ENCODE measurements around the gene RNFT2.

RNFT2 gene

GRCh38 chr12:116863275-116863767, 125.2 kb downstream of the RNFT2 start:
- DNase-seq (ENCODE audit: insufficient read length, low spot score), result no peak
- no peak for FAIRE-seq

GRCh38 chr12:116864371-116865160, 126.5 kb downstream of the RNFT2 start:
- FAIRE-seq, result no peak
- no peak for DNase-seq (ENCODE audit: insufficient read length, low spot score)

GRCh38 chr12:116867523-116867922, 129.4 kb downstream of the RNFT2 start:
- FAIRE-seq (no peak), DNase-seq (ENCODE audit: insufficient read length, low spot score) (no peak)

- FAIRE-seq (no peak), DNase-seq (ENCODE audit: insufficient read length, low spot score) (no peak)
Measured at GRCh38 chr12:116870306-116870705, 132.2 kb downstream of the RNFT2 start.

GRCh38 chr12:116874324-116874995, 136.3 kb downstream of the RNFT2 start:
- FAIRE-seq (no peak), DNase-seq (ENCODE audit: insufficient read length, low spot score) (no peak)

- no peak for FAIRE-seq
- no peak for DNase-seq (ENCODE audit: insufficient read length, low spot score)
Measured at GRCh38 chr12:116876151-116876869, 138.2 kb downstream of the RNFT2 start.

GRCh38 chr12:116878567-116879508, 140.7 kb downstream of the RNFT2 start:
- FAIRE-seq, result no peak

GRCh38 chr12:116879509-116880212, 141.5 kb downstream of the RNFT2 start:
- no peak for FAIRE-seq
- DNase-seq (ENCODE audit: insufficient read length, low spot score), result no peak

More at GRCh38 chr12:116878567-116879508, 140.7 kb downstream of the RNFT2 start:
- DNase-seq (ENCODE audit: insufficient read length, low spot score), result no peak

- FAIRE-seq, result no peak
- no peak for DNase-seq (ENCODE audit: insufficient read length, low spot score)
Measured at GRCh38 chr12:116880213-116880816, 142.2 kb downstream of the RNFT2 start.

GRCh38 chr12:116880817-116881324, 142.8 kb downstream of the RNFT2 start:
- FAIRE-seq (no peak), DNase-seq (ENCODE audit: insufficient read length, low spot score) (peak; percentile 65)

GRCh38 chr12:116881325-116881876, 143.3 kb downstream of the RNFT2 start, which contains the start of gene HRK:
Gene HRK (minus strand): TSS chr12:116881441. CDS start chr12:116881307, 134 bp downstream.
- no peak for FAIRE-seq
- DNase-seq (ENCODE audit: insufficient read length, low spot score), result no peak

- no peak for FAIRE-seq
Measured at GRCh38 chr12:116881877-116882507, 143.9 kb downstream of the RNFT2 start.

GRCh38 chr12:116882742-116883141, 144.6 kb downstream of the RNFT2 start:
- FAIRE-seq, result no peak
- DNase-seq (ENCODE audit: insufficient read length, low spot score), result no peak

More at GRCh38 chr12:116881877-116882507, 143.9 kb downstream of the RNFT2 start:
- DNase-seq (ENCODE audit: insufficient read length, low spot score), result no peak

GRCh38 chr12:116884871-116885270, 146.8 kb downstream of the RNFT2 start:
- DNase-seq (ENCODE audit: insufficient read length, low spot score) (no peak), FAIRE-seq (no peak)

GRCh38 chr12:116885491-116885890, 147.4 kb downstream of the RNFT2 start:
- FAIRE-seq (no peak), DNase-seq (ENCODE audit: insufficient read length, low spot score) (no peak)

- no peak for DNase-seq (ENCODE audit: insufficient read length, low spot score)
- no peak for FAIRE-seq
Measured at GRCh38 chr12:116887244-116887643, 149.1 kb downstream of the RNFT2 start.

- FAIRE-seq (no peak), DNase-seq (ENCODE audit: insufficient read length, low spot score) (no peak)
Measured at GRCh38 chr12:116887897-116888296, 149.8 kb downstream of the RNFT2 start.

GRCh38 chr12:116890330-116890729, 152.2 kb downstream of the RNFT2 start:
- FAIRE-seq (no peak), DNase-seq (ENCODE audit: insufficient read length, low spot score) (no peak)
